DMS153 treated with DMSO at 0.1 percent for 48 hours (cell line): ENCODE measurements around the gene IFT88.
A peak's percentile ranks its signal among the peaks of the same experiment; 100 is the strongest.

ENCODE experiments used
- DNase-seq: peaks from one replicate; lab custom pipeline; 2025; ENCODE audit not compliant: unreplicated experiment; lab: John Stamatoyannopoulos, UW

IFT88 gene

GRCh38 chr13:20711301-20712044 is 144.5 kb downstream of the IFT88 start:
- DNase-seq = no peak

DNA sequence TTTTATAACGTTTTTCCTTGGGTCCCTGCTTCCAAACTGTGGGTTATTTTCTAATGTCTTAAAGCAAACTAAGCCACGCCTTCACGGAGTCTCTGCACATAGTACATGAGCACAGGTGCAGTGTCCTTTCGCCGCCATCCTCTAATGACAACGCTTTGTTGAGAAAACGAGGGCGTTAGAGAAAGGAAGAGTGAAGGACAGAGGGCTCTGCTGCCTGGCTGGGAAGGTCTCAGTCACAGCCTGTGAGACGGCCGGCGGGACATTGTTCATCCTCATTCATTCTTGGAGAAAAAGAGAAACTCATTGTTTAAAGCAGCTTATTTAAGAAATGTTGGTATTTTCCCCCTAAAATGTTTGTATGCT is 146.0 kb downstream of the IFT88 start:
- DNase-seq = no peak

- no peak for DNase-seq
These were observed 146.8 kb downstream of the IFT88 start for GRCh38 chr13:20713751-20714150.

DNA sequence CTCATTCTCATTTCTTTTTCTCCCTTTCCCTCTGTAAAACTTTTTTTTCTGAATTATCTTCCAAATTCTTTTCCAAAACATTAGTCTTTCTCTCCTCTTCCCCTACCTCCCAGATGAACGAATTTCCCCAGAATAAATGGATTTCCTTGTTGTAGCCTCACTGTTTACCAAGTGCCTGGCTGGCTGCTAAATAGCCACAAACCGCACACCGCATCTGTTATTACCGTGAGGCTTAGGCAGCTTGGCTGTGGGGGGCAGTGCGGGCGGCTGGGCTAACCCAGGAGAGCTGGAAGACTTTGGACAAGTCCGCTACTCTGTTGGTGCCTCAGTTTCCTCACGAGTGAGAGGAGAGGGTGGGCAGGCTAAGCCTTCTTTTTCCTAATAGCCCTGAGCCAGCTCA is 147.2 kb downstream of the IFT88 start:
- no peak for DNase-seq

GRCh38 chr13:20714563-20715329 is 147.8 kb downstream of the IFT88 start:
- no peak for DNase-seq

GRCh38 chr13:20715330-20715712 is 148.4 kb downstream of the IFT88 start:
- DNase-seq = no peak

- DNase-seq = no peak
These were observed 150.0 kb downstream of the IFT88 start for GRCh38 chr13:20716951-20717350.

GRCh38 chr13:20717581-20718542 is 150.9 kb downstream of the IFT88 start:
- no peak for DNase-seq

DNA sequence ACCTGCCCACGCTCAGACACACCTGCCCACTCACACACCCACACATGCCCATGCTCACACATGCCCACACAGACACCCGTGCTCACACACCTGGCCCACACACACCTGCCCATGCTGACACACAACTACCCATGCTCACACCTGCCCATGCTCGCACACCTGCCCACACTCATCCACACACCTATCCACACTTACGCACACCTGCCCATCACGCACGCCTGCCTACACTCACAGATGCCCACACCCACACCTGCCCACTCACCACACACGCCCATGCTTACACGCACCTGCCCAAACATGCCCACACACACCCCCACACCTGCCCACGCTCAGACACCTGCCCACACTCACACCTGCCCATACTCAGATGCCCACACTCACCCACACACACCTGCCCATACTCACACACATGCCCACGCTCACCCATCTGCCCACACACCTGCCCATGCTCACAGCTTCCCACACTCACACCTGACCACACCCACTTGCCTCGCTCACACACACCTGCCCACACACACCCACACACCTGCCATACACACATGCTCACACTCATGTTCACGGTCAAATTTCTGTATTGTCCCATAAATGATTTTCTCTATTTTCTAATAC is 152.1 kb downstream of the IFT88 start:
- no peak for DNase-seq

- DNase-seq = no peak
These were observed 152.8 kb downstream of the IFT88 start for GRCh38 chr13:20719783-20720182.

DNA sequence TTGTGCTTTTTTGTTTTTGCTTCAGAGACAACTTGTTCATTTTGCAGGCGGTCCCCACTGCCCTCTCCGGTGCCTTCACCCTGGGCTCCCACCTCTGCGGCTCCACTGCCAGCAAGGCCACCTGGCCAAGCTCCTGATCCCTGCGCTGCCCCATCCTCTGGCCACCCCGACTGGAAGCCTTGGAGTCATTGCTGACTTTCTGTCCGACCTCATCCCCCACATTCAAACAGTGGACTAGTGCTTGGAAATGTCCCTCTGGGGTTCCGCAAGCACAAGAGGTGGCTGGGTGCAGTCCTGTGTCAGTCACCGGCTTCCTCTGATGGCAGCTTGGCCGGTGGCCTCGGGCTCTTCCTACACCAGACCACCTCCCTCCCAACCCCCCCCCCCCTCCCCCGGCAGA is 153.5 kb downstream of the IFT88 start:
- no peak for DNase-seq

DNA sequence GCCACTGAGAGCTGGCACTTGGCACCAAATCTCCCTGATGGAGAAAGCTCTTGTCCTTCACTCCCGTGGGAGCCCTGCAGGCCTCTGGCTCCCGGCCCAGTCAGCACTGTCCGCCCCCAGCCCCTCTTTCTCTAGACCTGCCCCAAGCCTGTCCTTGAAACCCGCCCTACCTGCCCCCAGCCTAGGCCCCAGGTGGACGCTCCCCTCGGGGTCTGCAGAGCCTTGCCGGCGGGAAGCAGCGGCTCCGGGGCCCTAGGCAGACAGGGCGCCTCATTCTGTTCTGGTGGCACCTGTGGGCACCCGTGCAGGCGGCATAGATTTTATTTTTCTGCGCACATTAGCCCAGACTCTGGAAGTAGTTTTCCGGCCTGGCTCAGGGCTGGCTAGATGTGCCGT is 154.1 kb downstream of the IFT88 start:
- DNase-seq = no peak

- DNase-seq = peak; percentile 27
These were observed 154.7 kb downstream of the IFT88 start for GRCh38 chr13:20721454-20722357.

- no peak for DNase-seq
These were observed 160.9 kb downstream of the IFT88 start for GRCh38 chr13:20727856-20728255.

GRCh38 chr13:20728579-20729311 is 161.8 kb downstream of the IFT88 start:
- no peak for DNase-seq

GRCh38 chr13:20729633-20730585 is 163.0 kb downstream of the IFT88 start:
- DNase-seq = no peak

- no peak for DNase-seq
These were observed 171.7 kb downstream of the IFT88 start for GRCh38 chr13:20738616-20739015.

- no peak for DNase-seq
These were observed 173.1 kb downstream of the IFT88 start for GRCh38 chr13:20740021-20740420.
